NB4 (cell line): ENCODE results near the gene FRY.

Experiments used
- TF ChIP-seq, protein P1 (sequence below): IDR thresholded peaks from one replicate; pipeline ENCODE4 v1.5.1; 2012; ENCODE audit warnings: low read depth, low read length
- TF ChIP-seq, protein P2 (sequence below): IDR thresholded peaks from 2 replicates; pipeline ENCODE4 v1.6.1; 2011; ENCODE audit warnings: low read depth, low read length

DNA sequence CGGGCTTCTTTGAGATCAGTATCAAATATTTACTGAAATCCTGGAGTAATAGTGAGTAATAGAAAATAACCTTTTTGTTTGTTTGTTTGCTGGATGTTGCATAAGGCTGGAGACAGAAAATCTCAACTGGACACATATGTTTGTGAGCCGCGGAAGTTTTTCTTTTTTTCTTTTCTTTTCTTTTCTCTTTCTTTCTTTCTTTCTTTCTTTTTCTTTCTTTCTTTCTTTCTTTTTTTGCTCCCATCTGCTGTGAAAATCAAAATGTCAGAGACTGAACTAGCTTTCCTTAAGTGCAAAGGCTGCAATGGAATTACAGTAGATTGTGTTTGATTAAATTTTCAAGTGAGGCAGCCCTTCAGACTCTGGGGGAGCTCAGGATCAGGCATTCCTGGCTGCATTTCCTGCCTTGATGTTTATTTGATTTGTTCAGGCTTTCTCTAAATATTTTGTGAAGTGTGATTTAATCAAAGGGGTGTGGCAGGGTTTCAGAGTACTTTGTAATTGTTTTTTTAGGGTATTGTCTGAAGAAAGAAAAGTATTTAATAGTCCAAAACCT is 319 bp downstream of the FRY start:
- TF ChIP-seq, protein P1, sequence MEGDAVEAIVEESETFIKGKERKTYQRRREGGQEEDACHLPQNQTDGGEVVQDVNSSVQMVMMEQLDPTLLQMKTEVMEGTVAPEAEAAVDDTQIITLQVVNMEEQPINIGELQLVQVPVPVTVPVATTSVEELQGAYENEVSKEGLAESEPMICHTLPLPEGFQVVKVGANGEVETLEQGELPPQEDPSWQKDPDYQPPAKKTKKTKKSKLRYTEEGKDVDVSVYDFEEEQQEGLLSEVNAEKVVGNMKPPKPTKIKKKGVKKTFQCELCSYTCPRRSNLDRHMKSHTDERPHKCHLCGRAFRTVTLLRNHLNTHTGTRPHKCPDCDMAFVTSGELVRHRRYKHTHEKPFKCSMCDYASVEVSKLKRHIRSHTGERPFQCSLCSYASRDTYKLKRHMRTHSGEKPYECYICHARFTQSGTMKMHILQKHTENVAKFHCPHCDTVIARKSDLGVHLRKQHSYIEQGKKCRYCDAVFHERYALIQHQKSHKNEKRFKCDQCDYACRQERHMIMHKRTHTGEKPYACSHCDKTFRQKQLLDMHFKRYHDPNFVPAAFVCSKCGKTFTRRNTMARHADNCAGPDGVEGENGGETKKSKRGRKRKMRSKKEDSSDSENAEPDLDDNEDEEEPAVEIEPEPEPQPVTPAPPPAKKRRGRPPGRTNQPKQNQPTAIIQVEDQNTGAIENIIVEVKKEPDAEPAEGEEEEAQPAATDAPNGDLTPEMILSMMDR: no peak
- TF ChIP-seq, protein P2, sequence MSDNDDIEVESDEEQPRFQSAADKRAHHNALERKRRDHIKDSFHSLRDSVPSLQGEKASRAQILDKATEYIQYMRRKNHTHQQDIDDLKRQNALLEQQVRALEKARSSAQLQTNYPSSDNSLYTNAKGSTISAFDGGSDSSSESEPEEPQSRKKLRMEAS: no peak
